GM20000 (cell line): Measurements from ENCODE around the gene ATP2B2.

Experiments used
- DNase-seq: peaks from one replicate; pipeline ENCODE4 v3.0.0; 2012; ENCODE audit warnings: low spot score
- CTCF ChIP-seq: IDR thresholded peaks from 2 replicates; pipeline ENCODE4 v1.5.1; 2012; ENCODE audit warnings: mild to moderate bottlenecking, control low read depth; ENCODE audit errors: extremely low read depth, missing control alignments

ATP2B2 gene

GRCh38 chr3:10321630-10322351 lies 183.6 kb downstream of the ATP2B2 start:
- TF ChIP-seq CTCF, result no peak
- DNase-seq, result no peak

GRCh38 chr3:10320320-10320677 lies 185.1 kb downstream of the ATP2B2 start:
- DNase-seq, result no peak
- no peak for TF ChIP-seq CTCF

GRCh38 chr3:10319804-10320203 lies 185.6 kb downstream of the ATP2B2 start:
- no peak for TF ChIP-seq CTCF
- DNase-seq, result no peak

- no peak for TF ChIP-seq CTCF
- DNase-seq, result no peak
Observed at GRCh38 chr3:10319251-10319650, 186.1 kb downstream of the ATP2B2 start.

- TF ChIP-seq CTCF, result no peak
- DNase-seq, result no peak
Observed at GRCh38 chr3:10317961-10318350, 187.4 kb downstream of the ATP2B2 start.

- DNase-seq, result no peak
- TF ChIP-seq CTCF, result no peak
Observed at GRCh38 chr3:10317311-10317960, 187.9 kb downstream of the ATP2B2 start.

- DNase-seq, result no peak
- no peak for TF ChIP-seq CTCF
Observed at GRCh38 chr3:10315771-10316344, 189.5 kb downstream of the ATP2B2 start.
